GM23248 (cell line): ENCODE data around the gene CD38.

Experiments
- EZH2 ChIP-seq: fragments of 200-600 bp; sonication (generic); IDR thresholded peaks from 2 replicates; pipeline ENCODE4 v1.6.1; 2018; ENCODE audit warnings: antibody characterized with exemption, mild to moderate bottlenecking; ENCODE audit not compliant: insufficient read depth, poor library complexity, severe bottlenecking
- EZH2phosphoT487 ChIP-seq: fragments of 200-600 bp; sonication (generic); IDR thresholded peaks from 2 replicates; pipeline ENCODE4 v1.6.1; 2018; ENCODE audit warnings: antibody characterized with exemption, moderate library complexity, mild to moderate bottlenecking, low read depth; ENCODE audit not compliant: insufficient read depth

DNA sequence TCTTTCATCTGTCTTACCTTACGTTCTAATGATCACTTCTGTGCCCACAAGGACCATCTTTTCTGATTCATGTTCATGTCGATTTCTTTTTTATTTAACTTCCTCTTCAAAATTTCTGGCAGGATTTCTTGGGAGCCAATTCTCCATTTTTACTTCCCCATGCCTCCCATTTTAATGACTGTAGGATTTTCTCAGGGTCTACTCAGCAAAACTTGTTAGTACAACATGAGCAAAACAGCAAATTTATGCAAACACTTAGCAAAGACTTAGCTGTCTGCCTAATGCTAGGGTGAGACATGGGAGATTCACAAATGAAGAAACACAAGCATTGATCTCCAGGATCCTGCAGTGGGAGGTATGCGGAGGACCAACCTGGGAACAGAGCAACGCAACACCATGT is 5.5 kb downstream of the CD38 start:
- TF ChIP-seq EZH2phosphoT487 (no peak), EZH2 (no peak)
